ENCODE data around the gene PTK6. TPM values are rescaled to one million over a fixed set of nuclear protein-coding genes. Genes with fewer than 3 reads are reported as not detected.

PTK6 gene
- total and polyA plus RNA-seq, 5 donors: 0.09 to 0.15 (median 0.14) TPM; not detected in 2

Other genes with a start within 250 kb of the PTK6 start
- gene COL20A1, start 244.2 kb downstream of the PTK6 start, total RNA-seq: not detected
- gene COL20A1, start 244.2 kb downstream of the PTK6 start, polyA plus RNA-seq: not detected
- under 1 TPM in 3 of 4 donors, not detected in 1; 0.17 to 0.54 (median 0.38) TPM for gene CHRNA4, start 176.0 kb downstream of the PTK6 start, total RNA-seq
- gene CHRNA4, start 176.0 kb downstream of the PTK6 start, polyA plus RNA-seq: 0.02 TPM
- 1 to 10 TPM in 2 of 4 donors, not detected in 2; 1.1 to 2.3 TPM for gene KCNQ2, start 64.7 kb downstream of the PTK6 start, total RNA-seq
- gene KCNQ2, start 64.7 kb downstream of the PTK6 start, polyA plus RNA-seq: under 0.01 TPM
- gene EEF1A2, start 38.3 kb downstream of the PTK6 start, total RNA-seq: 1,000 to 10,000 TPM in 1 of 4 donors, 100 to 1,000 TPM in 3; 701 to 1,033 (median 894) TPM
- gene EEF1A2, start 38.3 kb downstream of the PTK6 start, polyA plus RNA-seq: 952 TPM
- gene PPDPF, start 16.6 kb downstream of the PTK6 start, total RNA-seq: 100 to 1,000 TPM; 143 to 244 (median 223) TPM
- gene PPDPF, start 16.6 kb downstream of the PTK6 start, polyA plus RNA-seq: 276 TPM
- not detected for gene SRMS, start 10.4 kb upstream of the PTK6 start, total RNA-seq
- not detected for gene SRMS, start 10.4 kb upstream of the PTK6 start, polyA plus RNA-seq
- gene FNDC11, start 16.8 kb upstream of the PTK6 start, total RNA-seq: under 1 TPM in 3 of 4 donors, not detected in 1; 0.09 to 0.20 (median 0.17) TPM
- gene FNDC11, start 16.8 kb upstream of the PTK6 start, polyA plus RNA-seq: 0.14 TPM
- 10 to 100 TPM; 15.6 to 29.5 (median 16.2) TPM for gene HELZ2, start 36.9 kb upstream of the PTK6 start, total RNA-seq
- 8.7 TPM for gene HELZ2, start 36.9 kb upstream of the PTK6 start, polyA plus RNA-seq
- gene GMEB2, start 89.7 kb upstream of the PTK6 start, total RNA-seq: 1 to 10 TPM; 7.0 to 7.7 (median 7.3) TPM
- 6.5 TPM for gene GMEB2, start 89.7 kb upstream of the PTK6 start, polyA plus RNA-seq
- 1 to 10 TPM; 4.0 to 9.3 (median 5.8) TPM for gene STMN3, start 116.0 kb upstream of the PTK6 start, total RNA-seq
- gene STMN3, start 116.0 kb upstream of the PTK6 start, polyA plus RNA-seq: 7.1 TPM
- 10 to 100 TPM; 12.3 to 14.8 (median 13.3) TPM for gene RTEL1, start 120.9 kb upstream of the PTK6 start, total RNA-seq
- 7.7 TPM for gene RTEL1, start 120.9 kb upstream of the PTK6 start, polyA plus RNA-seq
- 1 to 10 TPM in 2 of 4 donors, under 1 TPM in 1, not detected in 1; 0.23 to 1.4 (median 1.1) TPM for gene TNFRSF6B, start 159.3 kb upstream of the PTK6 start, total RNA-seq
- gene TNFRSF6B, start 159.3 kb upstream of the PTK6 start, polyA plus RNA-seq: 2.7 TPM
- gene ARFRP1, start 170.6 kb upstream of the PTK6 start, total RNA-seq: 10 to 100 TPM; 40.1 to 49.7 (median 44.3) TPM
- gene ARFRP1, start 170.6 kb upstream of the PTK6 start, polyA plus RNA-seq: 38.7 TPM
- gene ZGPAT, start 170.7 kb upstream of the PTK6 start, total RNA-seq: 10 to 100 TPM; 14.5 to 19.6 (median 16.8) TPM
- 29.5 TPM for gene ZGPAT, start 170.7 kb upstream of the PTK6 start, polyA plus RNA-seq
- gene LIME1, start 199.3 kb upstream of the PTK6 start, total RNA-seq: 1 to 10 TPM; 2.1 to 2.9 (median 2.7) TPM
- gene LIME1, start 199.3 kb upstream of the PTK6 start, polyA plus RNA-seq: 2.7 TPM
- gene SLC2A4RG, start 202.4 kb upstream of the PTK6 start, total RNA-seq: 10 to 100 TPM; 42.7 to 69.1 (median 50.1) TPM
- gene SLC2A4RG, start 202.4 kb upstream of the PTK6 start, polyA plus RNA-seq: 39.2 TPM

Measured in right cardiac atrium (tissue), 5 donors.